Natural killer cell (primary cell): ENCODE data around the gene OSBPL10. TPM values are rescaled to one million over a fixed set of nuclear protein-coding genes. Genes with fewer than 3 reads are reported as not detected.
A peak's percentile ranks its signal among the peaks of the same experiment; 100 is the strongest.

Source experiments
- ATAC-seq, 3 donors: fragments of 150-1000 bp in 2 of 3; fragments of 200-7000 bp in 1 of 3; cut with Tn5 transposase; 1 replicate in 1 of 3; 2 replicates in 2 of 3; pipeline ENCODE4 v1.10.0; 2021; ENCODE audit warnings: mild to moderate bottlenecking in 2 of 3, moderate library complexity in 2 of 3
- DNase-seq, 2 donors: peaks; one replicate each; pipeline versions ENCODE4 v3.0.0 to v3.0.0-alpha.2; 2013 to 2021; ENCODE audit warnings: mixed read lengths in 1 of 2
- H3K27ac ChIP-seq: one replicate; pipeline ENCODE4 v1.5.1; 2013; ENCODE audit warnings: mild to moderate bottlenecking, low read length
- H3K27me3 ChIP-seq: one replicate; pipeline ENCODE4 v1.6.1; 2013; ENCODE audit warnings: low read length; ENCODE audit not compliant: control insufficient read depth, insufficient read depth
- H3K36me3 ChIP-seq: one replicate; pipeline ENCODE4 v1.6.1; 2013; ENCODE audit warnings: low read length; ENCODE audit not compliant: control insufficient read depth, insufficient read depth
- H3K4me1 ChIP-seq: one replicate; pipeline ENCODE4 v1.6.1; 2013; ENCODE audit warnings: low read length; ENCODE audit not compliant: control insufficient read depth, insufficient read depth
- H3K4me3 ChIP-seq: one replicate; pipeline ENCODE4 v1.5.1; 2013; ENCODE audit warnings: low read length
- H3K9me3 ChIP-seq: one replicate; pipeline ENCODE4 v1.6.1; 2013; ENCODE audit warnings: low read length; ENCODE audit not compliant: control insufficient read depth, insufficient read depth
- H3K27ac Mint-ChIP-seq, 2 donors: one replicate each; pipeline ENCODE4 v1.8.0; 2022; ENCODE audit warnings: mild to moderate bottlenecking in 2 of 2, mixed read lengths in 2 of 2, moderate library complexity in 1 of 2
- H3K27me3 Mint-ChIP-seq, 2 donors: one replicate each; pipeline ENCODE4 v1.8.0; 2022; ENCODE audit warnings: low read depth in 2 of 2, mixed read lengths in 2 of 2
- H3K36me3 Mint-ChIP-seq: one replicate; pipeline ENCODE4 v1.8.0; 2022; ENCODE audit warnings: mixed read lengths
- H3K4me1 Mint-ChIP-seq, 2 donors: one replicate each; pipeline ENCODE4 v1.8.0; 2022; ENCODE audit warnings: mixed read lengths in 2 of 2
- H3K4me3 Mint-ChIP-seq: one replicate; pipeline ENCODE4 v1.8.0; 2022; ENCODE audit warnings: mild to moderate bottlenecking, moderate library complexity, mixed read lengths
- H3K9me3 Mint-ChIP-seq, 2 donors: one replicate each; pipeline ENCODE4 v1.8.0; 2022; ENCODE audit warnings: mixed read lengths in 2 of 2
- CTCF ChIP-seq: fragments of 200-600 bp; IDR thresholded peaks from one replicate; pipeline ENCODE4 v1.8.0; 2022; ENCODE audit warnings: antibody characterized with exemption
- WGBS: methylation state at CpG from one replicate; pipeline ENCODE4 v1.1.7; 2013; ENCODE audit warnings: missing lambda C conversion rate; ENCODE audit not compliant: insufficient coverage; 5-methylcytosine and 5-hydroxymethylcytosine counted together
- intact Hi-C: fragments of 100-400 bp; cut with micrococcal nuclease; formaldehyde crosslinking; loops from one replicate; pipeline ENCODE4 v1.14.2; 2022
- total RNA-seq, 4 donors: library from RNA; stranded (reverse); fragments of 120-200 nt in 1 of 4; gene quantifications; one replicate each; pipeline versions ENCODE4 v1.2.3 to v1.2.4, GENCODE V29; 2013 to 2022

The OSBPL10 gene
- total RNA-seq, 3 donors from 2014 or later (not counting 1 experiment from before 2014, with no cell fraction given), result 1.00 to 3.6 (median 1.6) TPM

DNA sequence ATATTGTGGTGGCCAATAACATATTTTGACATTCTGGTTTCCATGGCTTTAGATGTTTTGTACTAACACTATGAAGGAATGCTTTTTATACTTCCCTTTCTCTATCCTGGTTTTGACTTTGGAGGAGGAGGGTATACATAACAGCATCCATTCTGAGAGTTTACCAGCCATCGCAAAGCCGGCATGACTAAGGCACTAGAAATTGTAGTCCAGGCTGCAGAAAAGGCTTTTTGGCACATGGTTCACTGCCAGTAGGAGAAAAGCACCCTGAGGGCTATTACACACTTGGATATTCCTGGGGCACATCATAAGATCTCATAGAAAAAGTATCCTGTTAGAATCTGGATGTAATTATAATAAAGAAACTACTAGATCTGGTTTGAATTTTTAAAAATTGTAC, 346.6 kb downstream of the OSBPL10 start:
- no peak for TF ChIP-seq CTCF
- Histone ChIP-seq H3K27me3 (no peaks in the 10 kb centered on the region), H3K4me1 (no peaks in the 10 kb centered on the region), H3K9me3 (no peaks in the 10 kb centered on the region), H3K36me3 (peaks cover 42% of the 10 kb centered on the region), H3K27ac (no peak overlapping the region), H3K4me3 (no peak overlapping the region)
- Mint-ChIP-seq H3K27ac (peak overlapping the region; percentile 78 to 89), H3K36me3 (no peaks in the 10 kb centered on the region), H3K4me3 (no peak overlapping the region), H3K9me3 (no peaks in the 10 kb centered on the region), H3K4me1 (peaks cover 26 to 30% of the 10 kb centered on the region in 2 donors), H3K27me3 (no peaks in the 10 kb centered on the region)
- 100% methylated on average over 2 of the region's 2 CpGs for WGBS
- ATAC-seq (no peak), DNase-seq (no peak)
- intact Hi-C loops, result no loop called here

DNA sequence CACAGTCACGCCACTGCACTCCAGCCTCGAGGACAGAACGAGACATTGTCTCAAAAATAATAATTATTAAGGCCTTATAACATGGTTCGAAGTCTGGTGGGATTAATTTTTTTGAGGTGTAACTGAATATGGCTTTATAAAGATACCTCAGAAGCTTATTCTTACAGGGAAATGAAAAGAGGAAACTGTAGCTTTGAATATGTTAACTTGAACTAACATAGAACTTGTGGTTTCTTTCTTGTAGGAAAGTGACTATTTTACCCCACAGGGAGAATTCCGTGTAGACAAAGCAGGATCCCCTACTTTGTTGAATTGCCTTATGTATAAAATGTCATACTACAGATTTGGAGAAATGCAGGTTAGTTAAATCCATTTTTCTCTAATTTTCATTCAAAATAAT, 352.0 kb downstream of the OSBPL10 start:
- intact Hi-C loops, result no loop called here
- peaks cover 77% of the 10 kb centered on the region for H3K36me3 ChIP-seq
- no peak for DNase-seq
- H3K27me3 ChIP-seq, result no peaks in the 10 kb centered on the region
- no peak overlapping the region for H3K27ac Mint-ChIP-seq
- no peaks in the 10 kb centered on the region for H3K9me3 Mint-ChIP-seq
- H3K4me3 Mint-ChIP-seq, result no peak overlapping the region
- H3K27ac ChIP-seq, result no peak overlapping the region
- no peaks in the 10 kb centered on the region for H3K27me3 Mint-ChIP-seq
- TF ChIP-seq CTCF, result no peak
- no peak for ATAC-seq
- 90% methylated on average over 3 of the region's 5 CpGs for WGBS
- H3K9me3 ChIP-seq, result no peaks in the 10 kb centered on the region
- H3K4me3 ChIP-seq, result no peak overlapping the region
- peaks cover 9% of the 10 kb centered on the region for H3K36me3 Mint-ChIP-seq
- no peaks in the 10 kb centered on the region for H3K4me1 ChIP-seq
- peaks cover 8% of the 10 kb centered on the region in 2 donors for H3K4me1 Mint-ChIP-seq

DNA sequence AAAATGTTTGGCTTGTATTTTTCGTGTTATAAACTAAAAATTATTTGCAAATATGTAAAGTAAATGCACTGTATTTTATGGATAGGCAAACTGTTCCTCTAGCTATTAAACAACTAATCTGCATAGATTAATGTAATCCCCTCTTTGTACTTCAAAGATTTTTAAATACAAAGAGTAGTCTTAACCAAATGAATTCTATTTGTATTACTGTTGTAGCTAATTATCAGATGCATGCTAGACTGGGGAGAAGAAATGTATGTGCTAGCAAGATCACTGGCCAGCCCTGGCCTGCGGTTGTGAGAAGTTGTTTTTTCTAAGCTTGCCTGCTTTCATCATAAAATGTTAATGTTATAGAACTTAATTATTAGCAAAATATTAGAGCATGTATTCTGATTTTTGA, 355.7 kb downstream of the OSBPL10 start:
- 100% methylated on average over 1 of the region's 2 CpGs for WGBS
- H3K27ac ChIP-seq, result no peak overlapping the region
- H3K36me3 Mint-ChIP-seq, result peaks cover 19% of the 10 kb centered on the region
- peaks cover 29 to 36% of the 10 kb centered on the region in 2 donors for H3K4me1 Mint-ChIP-seq
- no peaks in the 10 kb centered on the region for H3K27me3 Mint-ChIP-seq
- no peaks in the 10 kb centered on the region for H3K4me1 ChIP-seq
- H3K27me3 ChIP-seq, result no peaks in the 10 kb centered on the region
- no peak for TF ChIP-seq CTCF
- ATAC-seq (no peak), DNase-seq (no peak)
- intact Hi-C loops, result no loop called here
- H3K4me3 Mint-ChIP-seq, result no peak overlapping the region
- no peaks in the 10 kb centered on the region for H3K9me3 Mint-ChIP-seq
- H3K4me3 ChIP-seq, result no peak overlapping the region
- H3K9me3 ChIP-seq, result no peaks in the 10 kb centered on the region
- H3K36me3 ChIP-seq, result peaks cover 64% of the 10 kb centered on the region
- no peak overlapping the region for H3K27ac Mint-ChIP-seq

DNA sequence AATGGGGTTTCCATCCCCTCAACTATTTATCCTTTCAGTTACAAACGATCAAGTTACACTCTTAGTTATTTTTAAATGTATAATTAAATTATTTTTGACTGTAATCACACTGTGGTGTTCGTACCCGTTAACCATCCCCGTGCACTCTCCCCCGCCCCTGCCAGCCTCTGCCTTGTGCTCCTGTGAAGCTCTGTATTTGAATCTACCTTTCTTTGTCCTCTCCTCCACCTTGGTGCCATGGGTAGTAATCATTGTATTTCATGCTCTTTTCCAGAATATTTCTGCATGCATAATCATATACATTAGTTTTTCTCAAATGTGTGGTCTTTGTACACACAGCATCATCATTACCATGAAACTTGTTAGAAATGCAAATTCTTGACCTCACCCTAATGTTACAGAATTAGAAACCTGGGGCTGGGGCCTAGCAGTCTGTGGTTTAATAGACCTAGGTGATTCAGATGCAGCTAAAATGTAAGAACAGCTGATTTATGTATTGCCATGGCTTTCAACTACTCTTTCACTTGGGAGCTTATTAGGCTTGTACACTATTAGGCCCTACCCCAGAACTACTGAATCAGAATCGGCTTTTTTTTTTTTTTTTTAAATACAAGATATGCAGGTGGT, 356.9 kb downstream of the OSBPL10 start:
- Histone ChIP-seq H3K4me1 (no peaks in the 10 kb centered on the region), H3K27me3 (no peaks in the 10 kb centered on the region), H3K9me3 (no peaks in the 10 kb centered on the region), H3K36me3 (peaks cover 65% of the 10 kb centered on the region), H3K27ac (no peak overlapping the region), H3K4me3 (no peak overlapping the region)
- ATAC-seq (no peak), DNase-seq (no peak)
- intact Hi-C loops, result no loop called here
- no peak for TF ChIP-seq CTCF
- H3K36me3 Mint-ChIP-seq, result peaks cover 21% of the 10 kb centered on the region
- H3K9me3 Mint-ChIP-seq, result no peaks in the 10 kb centered on the region
- no peak overlapping the region for H3K4me3 Mint-ChIP-seq
- no peaks in the 10 kb centered on the region for H3K27me3 Mint-ChIP-seq
- H3K27ac Mint-ChIP-seq, result peak overlapping the region; percentile 21 to 53
- peaks cover 31 to 38% of the 10 kb centered on the region in 2 donors for H3K4me1 Mint-ChIP-seq
- WGBS, result 100% methylated on average over 5 of the region's 6 CpGs
